ENCODE measurements around the gene INPP4B. TPM values are rescaled to one million over a fixed set of nuclear protein-coding genes. Genes with fewer than 3 reads are reported as not detected.
"Not testable (repeated sequence)": the region's sequence is repeated elsewhere in the genome, so short reads cannot be mapped to it uniquely, and the experiment has no call there.

The INPP4B gene
- polyA plus RNA-seq, 12 donors: 17.7 to 45.1 (median 36.1) TPM; not detected in 1

DNA sequence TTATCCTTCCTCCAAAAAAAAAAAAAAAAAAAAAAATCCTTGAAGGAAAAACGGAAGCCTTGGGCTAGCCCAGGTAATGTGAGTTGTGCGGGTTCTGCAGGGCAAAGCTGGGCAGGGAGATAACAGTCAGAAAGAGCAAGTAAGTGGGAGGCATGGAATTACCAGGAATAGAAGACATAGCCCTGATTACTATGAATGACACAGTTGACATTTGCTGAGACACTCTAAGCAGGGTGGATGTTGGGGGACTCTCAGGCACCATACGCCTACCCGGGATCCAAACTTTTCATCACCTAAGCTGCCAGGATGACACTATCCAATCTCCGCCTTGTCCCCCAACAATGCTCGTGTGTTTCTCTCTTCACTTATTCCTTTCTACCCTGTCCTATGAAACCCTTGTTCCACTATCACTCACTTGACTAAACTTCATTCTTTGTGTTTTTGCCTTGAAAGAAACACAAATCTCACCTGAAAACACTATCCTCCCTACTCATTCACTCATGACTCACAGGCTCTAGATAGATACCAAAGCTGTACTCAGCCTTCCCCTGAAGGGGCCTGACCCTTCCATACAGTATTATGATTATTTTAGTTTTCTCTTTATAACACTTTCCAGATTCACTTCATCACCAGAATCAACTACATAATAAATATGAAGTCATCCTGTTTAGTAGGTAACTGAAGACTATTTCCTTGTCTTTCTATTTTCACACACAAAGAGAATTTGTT lies 158.4 kb downstream of the INPP4B start:
- DNase-seq: no peak

GRCh38 chr4:142686081-142686480 lies 160.0 kb downstream of the INPP4B start:
- no peak for DNase-seq

DNA sequence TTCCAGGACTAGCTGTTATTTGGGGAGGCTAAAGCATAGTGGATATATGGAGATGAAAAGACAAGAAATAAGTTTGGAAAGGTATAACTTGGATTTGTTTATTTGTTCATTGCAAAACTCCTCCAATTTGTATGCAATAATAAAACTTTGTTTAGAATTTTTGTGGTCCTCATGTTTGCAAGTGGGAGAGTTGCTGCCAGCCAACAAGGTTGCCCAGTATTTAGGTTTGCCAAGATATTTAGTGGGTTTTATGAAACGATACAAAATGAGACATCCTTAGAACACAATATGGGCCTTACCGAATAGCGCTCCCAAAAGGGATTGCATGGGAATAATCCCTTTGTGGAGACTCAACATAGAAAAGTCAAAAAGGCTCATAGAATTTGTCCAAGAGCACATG lies 162.1 kb downstream of the INPP4B start:
- no peak for DNase-seq

DNA sequence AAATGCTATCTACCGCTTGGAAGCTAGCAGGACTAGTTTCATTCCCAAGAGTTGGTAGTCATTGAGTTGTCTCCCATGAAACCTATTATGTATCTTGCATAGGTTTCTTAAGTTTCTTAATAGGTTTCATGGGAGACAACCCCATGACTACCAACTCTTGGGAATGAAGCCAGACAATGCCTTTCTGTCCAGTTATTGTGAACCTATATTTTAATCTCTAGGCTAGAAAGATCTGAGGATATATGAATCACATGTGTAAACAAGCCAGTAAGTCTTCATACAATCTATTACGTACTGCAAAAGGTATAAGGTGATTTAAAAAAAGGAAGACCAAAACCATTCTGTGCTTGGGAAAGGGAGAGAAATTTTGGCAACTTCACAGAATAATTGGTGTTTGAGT lies 162.6 kb downstream of the INPP4B start:
- DNase-seq: no peak

- no peak for DNase-seq
Measured at GRCh38 chr4:142671516-142671915, 174.6 kb downstream of the INPP4B start.

GRCh38 chr4:142663828-142664227 lies 182.3 kb downstream of the INPP4B start:
- DNase-seq: no peak

DNA sequence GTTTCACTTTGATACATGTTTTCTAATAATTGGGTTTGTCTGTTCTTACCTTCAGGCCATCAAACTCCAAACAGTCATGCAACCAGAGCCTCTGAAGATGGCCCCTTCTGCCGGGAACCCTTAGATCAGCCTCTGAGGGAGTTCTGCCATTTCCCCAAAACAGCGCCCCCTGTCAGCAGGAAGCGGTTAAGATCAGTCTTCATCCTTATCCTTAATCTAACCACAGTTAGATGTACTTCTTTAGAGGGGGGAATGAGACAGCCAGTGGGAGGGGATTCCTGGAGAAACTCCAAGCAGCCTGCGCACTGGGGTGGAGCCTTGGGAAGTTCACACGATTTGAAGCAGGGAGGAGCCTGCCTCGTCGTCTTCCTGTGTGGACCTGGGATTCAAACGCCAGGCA lies 185.4 kb downstream of the INPP4B start:
- no peak for DNase-seq

DNA sequence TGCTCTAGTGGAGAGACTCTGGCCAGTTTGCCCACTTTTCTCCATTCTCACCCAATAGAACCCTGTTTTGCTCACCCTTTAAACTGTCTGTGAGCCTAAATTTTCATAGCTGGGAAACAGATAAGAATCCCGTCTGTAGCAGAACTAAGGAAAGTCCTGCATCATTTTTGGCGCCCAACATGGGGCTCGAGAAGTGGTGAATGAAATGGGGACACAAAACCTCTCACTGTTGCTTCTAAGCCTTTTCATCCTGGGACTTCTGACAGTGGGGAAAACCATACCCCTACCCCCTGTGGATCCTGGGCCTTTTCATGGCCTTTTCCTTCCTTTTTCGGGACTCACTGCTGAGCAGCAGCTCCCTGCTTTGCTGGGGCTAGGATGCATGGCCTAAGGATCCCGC lies 189.9 kb downstream of the INPP4B start:
- no peak for DNase-seq

DNA sequence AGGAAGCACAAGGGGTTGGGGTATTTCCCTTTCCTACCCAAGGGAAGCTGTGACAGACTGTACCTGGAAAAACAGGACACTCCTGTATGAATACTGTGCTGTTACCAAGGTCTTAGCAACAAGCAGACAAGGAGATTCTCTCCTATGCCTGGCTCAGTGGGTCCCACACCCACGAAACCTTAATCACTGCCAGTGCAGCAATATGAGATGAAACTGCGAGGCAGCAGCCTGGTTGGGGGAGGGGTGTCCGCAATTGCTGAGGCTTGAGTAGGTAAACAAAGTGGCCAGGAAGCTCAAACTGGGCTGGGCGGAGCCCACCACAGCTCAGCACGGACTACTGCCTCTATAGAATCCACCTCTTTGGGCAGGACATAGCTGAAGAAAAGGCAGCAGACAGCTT lies 197.7 kb downstream of the INPP4B start:
- DNase-seq: no peak

GRCh38 chr4:142645475-142646108 lies 200.5 kb downstream of the INPP4B start:
- no peak for DNase-seq

DNA sequence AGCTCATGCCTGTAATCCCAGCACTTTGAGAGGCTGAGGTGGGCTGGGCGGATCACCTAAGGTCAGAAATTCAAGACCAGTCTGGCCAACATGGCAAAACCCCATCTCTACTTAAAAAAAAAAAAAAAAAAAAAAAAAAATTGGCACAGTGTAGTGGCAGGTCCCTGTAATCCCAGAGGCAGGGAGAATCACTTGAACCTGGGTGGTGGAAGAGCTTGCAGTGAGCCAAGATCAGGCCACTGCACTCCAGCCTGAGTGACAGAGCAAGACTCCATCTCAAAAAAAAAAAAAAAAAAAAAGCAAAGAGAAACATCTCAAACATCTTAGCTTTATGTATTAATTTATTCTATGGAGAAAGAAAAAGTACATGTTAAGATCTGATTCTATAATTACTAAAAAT lies 201.5 kb downstream of the INPP4B start:
- DNase-seq: not testable (repeated sequence)

- no peak for DNase-seq
Measured at GRCh38 chr4:142637614-142638013, 208.5 kb downstream of the INPP4B start.

- DNase-seq: no peak
Measured at GRCh38 chr4:142631836-142632235, 214.3 kb downstream of the INPP4B start.

- DNase-seq: no peak
Measured at GRCh38 chr4:142615324-142615665, 230.8 kb downstream of the INPP4B start.

GRCh38 chr4:142614621-142615323 lies 231.3 kb downstream of the INPP4B start:
- DNase-seq: no peak

- no peak for DNase-seq
Measured at GRCh38 chr4:142607976-142608375, 238.1 kb downstream of the INPP4B start.

DNA sequence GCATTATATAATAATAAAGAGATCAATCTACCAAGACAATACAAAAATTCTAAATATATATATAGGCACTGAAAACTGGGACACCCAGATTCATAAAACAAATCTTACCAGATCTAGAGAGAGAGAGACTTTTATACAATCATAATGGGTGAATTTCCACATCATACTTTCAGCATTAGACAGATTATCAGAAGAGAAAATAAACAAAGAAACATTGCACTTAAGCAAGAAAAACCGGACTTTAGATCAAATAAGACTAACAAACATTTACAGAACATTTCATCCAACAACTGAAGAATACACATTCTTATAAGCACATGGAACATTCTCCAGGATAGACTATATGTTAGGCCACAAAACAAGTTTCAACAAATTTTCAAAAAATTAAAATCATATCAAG lies 245.1 kb downstream of the INPP4B start:
- no peak for DNase-seq

DNA sequence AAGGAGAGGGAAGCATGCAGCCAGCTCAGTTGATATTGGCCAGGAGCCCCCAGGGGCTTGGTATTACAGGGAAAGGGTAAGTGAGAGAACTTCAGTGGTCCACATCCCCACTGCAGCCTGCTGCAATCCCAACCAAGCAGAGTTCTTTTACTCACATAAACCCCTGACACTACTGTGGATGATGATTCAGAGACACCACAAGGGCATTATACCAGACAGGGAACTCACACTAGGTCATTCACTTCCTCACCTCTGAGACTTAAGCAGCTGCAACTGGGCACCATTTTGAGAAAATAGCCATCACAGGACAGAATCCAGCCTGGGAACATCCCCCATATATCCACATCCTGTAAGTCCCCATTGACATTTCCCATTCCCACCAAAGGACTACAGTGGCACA lies 248.0 kb downstream of the INPP4B start:
- DNase-seq: no peak

GRCh38 chr4:142596595-142596994 lies 249.5 kb downstream of the INPP4B start:
- DNase-seq: no peak

- DNase-seq: no peak
Measured at GRCh38 chr4:142596121-142596520, 250.0 kb downstream of the INPP4B start.

- DNase-seq: no peak
Measured at GRCh38 chr4:142595222-142595871, 250.8 kb downstream of the INPP4B start.

- DNase-seq: no peak
Measured at GRCh38 chr4:142585411-142585810, 260.7 kb downstream of the INPP4B start.

DNA sequence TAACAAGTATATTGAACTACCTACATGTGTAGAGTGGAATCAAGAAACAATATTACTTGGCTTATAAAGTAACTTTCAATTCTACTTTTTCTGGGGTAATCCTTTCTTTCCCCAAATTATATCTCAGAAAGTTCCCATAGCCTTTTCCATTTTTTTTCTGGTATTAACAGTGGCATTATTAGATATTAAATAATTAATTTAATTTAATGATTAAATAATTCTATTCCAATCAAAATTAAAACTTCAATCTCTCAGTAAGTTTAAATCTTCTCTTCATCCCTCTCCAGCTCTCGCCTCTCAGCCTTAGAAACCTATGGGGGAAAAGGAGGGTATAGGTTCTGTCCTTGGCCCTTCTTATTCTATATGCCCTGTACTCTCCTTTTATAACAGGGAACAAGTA lies 262.4 kb downstream of the INPP4B start:
- DNase-seq: no peak

Data from muscle of arm (tissue), 12 donors.